Esophagus squamous epithelium (tissue), 5 donors: ENCODE data around the gene CX3CL1. TPM values are rescaled to one million over a fixed set of nuclear protein-coding genes. Genes with fewer than 3 reads are reported as not detected.
A peak's percentile ranks its signal among the peaks of the same experiment; 100 is the strongest.

ENCODE experiments used
- DNase-seq: peaks from one replicate; lab custom pipeline; 2025; lab: John Stamatoyannopoulos, UW
- H3K27ac ChIP-seq, 4 donors: fragments of 200-600 bp; sonication (generic); one replicate each; pipeline ENCODE4 v1.5.1; 2016 to 2019; ENCODE audit warnings: mild to moderate bottlenecking in 1 of 4
- H3K27me3 ChIP-seq, 4 donors: fragments of 200-600 bp; sonication (generic); 1 replicate in 3 of 4; 2 replicates in 1 of 4; pipeline versions ENCODE4 v1.5.1 to v1.6.0; 2017 to 2021; ENCODE audit warnings: antibody characterized with exemption in 1 of 4
- H3K36me3 ChIP-seq, 3 donors: fragments of 200-600 bp; sonication (generic); one replicate each; pipeline ENCODE4 v1.5.1; 2016 to 2019
- H3K4me1 ChIP-seq, 3 donors: fragments of 200-600 bp; sonication (generic); one replicate each; pipeline ENCODE4 v1.5.1; 2017 to 2019
- H3K4me3 ChIP-seq, 4 donors: fragments of 200-600 bp; sonication (generic); 1 replicate in 3 of 4; 2 replicates in 1 of 4; pipeline ENCODE4 v1.5.1; 2016 to 2019; ENCODE audit warnings: mild to moderate bottlenecking in 2 of 4, moderate library complexity in 1 of 4
- H3K9me3 ChIP-seq, 3 donors: fragments of 200-600 bp; sonication (generic); one replicate each; pipeline ENCODE4 v1.5.1; 2016 to 2019
- CTCF ChIP-seq, 6 experiments: fragments of 450-650 bp in 4 of 6; fragments of 200-600 bp in 2 of 6; sonication (generic) in 2 of 6; IDR thresholded peaks; one replicate each; pipeline ENCODE4 v1.5.1; 2016 to 2019; ENCODE audit warnings: antibody characterized with exemption in 6 of 6, mild to moderate bottlenecking in 4 of 6, moderate library complexity in 4 of 6
- POLR2A ChIP-seq, 4 donors: fragments of 450-650 bp; IDR thresholded peaks; one replicate each; pipeline ENCODE4 v1.6.1; 2017; ENCODE audit warnings: antibody characterized with exemption in 4 of 4, mild to moderate bottlenecking in 4 of 4, moderate library complexity in 3 of 4
- WGBS, 2 donors: methylation state at CpG; one replicate each; pipeline ENCODE4 v1.1.5; 2018; 5-methylcytosine and 5-hydroxymethylcytosine counted together
- intact Hi-C: fragments of 100-400 bp; cut with DNase I; formaldehyde crosslinking; loops from one replicate; pipeline ENCODE4 v1.15.0; 2022
- total RNA-seq, 4 donors: library from RNA; depleted of rRNA; stranded (reverse); fragments of >200 nt; gene quantifications; one replicate each; pipeline ENCODE4 v1.1.0, GENCODE V29; 2016
- donor health status: DM: yes; HTN: yes; CAD: no.

CX3CL1 gene
- total RNA-seq, 4 donors from 2014 or later = 3.3 to 14.8 (median 7.4) TPM

- peaks cover 0 to 21% (median 0%) of the 10 kb centered on the region in 3 donors for H3K36me3 ChIP-seq
- no peak for DNase-seq
- WGBS, 2 donors = 68 to 73% methylated on average over 5 of the region's 8 CpGs
- peak overlapping the region in 3 of 4 donors; percentile 1 to 79 (median 35) for H3K27ac ChIP-seq
- intact Hi-C loops = no loop called here
- no peak for TF ChIP-seq CTCF (IDR thresholded peaks at IDR 0.05)
- TF ChIP-seq POLR2A (IDR thresholded peaks at IDR 0.05) = no peak
- no peaks in the 10 kb centered on the region for H3K27me3 ChIP-seq
- no peaks in the 10 kb centered on the region for H3K9me3 ChIP-seq
- no peak overlapping the region for H3K4me3 ChIP-seq
- peaks cover 8 to 87% (median 53%) of the 10 kb centered on the region in 3 donors for H3K4me1 ChIP-seq
Measured at GRCh38 chr16:57383276-57384247, 11.3 kb downstream of the CX3CL1 start.

GRCh38 chr16:57384248-57385070 lies 12.2 kb downstream of the CX3CL1 start:
- intact Hi-C loops = no loop called here
- WGBS, 2 donors = 61 to 80% methylated on average over 3 to 7 of the region's 11 CpGs
- Histone ChIP-seq H3K27me3 (no peaks in the 10 kb centered on the region), H3K27ac (peak overlapping the region in 3 of 4 donors; percentile 1 to 79 (median 35)), H3K36me3 (peaks cover 0 to 21% (median 0%) of the 10 kb centered on the region in 3 donors), H3K4me3 (no peak overlapping the region), H3K4me1 (peaks cover 8 to 92% (median 53%) of the 10 kb centered on the region in 3 donors), H3K9me3 (no peaks in the 10 kb centered on the region)
- no peak for DNase-seq
- TF ChIP-seq POLR2A (IDR thresholded peaks at IDR 0.05) (no peak), CTCF (IDR thresholded peaks at IDR 0.05) (no peak)

- WGBS, 2 donors = 36 to 64% methylated on average over 2 to 5 of the region's 5 CpGs
- no peak for DNase-seq
- peaks cover 8 to 92% (median 53%) of the 10 kb centered on the region in 3 donors for H3K4me1 ChIP-seq
- no peak overlapping the region for H3K4me3 ChIP-seq
- no peak overlapping the region for H3K27ac ChIP-seq
- H3K27me3 ChIP-seq = no peaks in the 10 kb centered on the region
- TF ChIP-seq POLR2A (IDR thresholded peaks at IDR 0.05) (no peak), CTCF (IDR thresholded peaks at IDR 0.05) (no peak)
- H3K9me3 ChIP-seq = no peaks in the 10 kb centered on the region
- intact Hi-C loops = no loop called here
- H3K36me3 ChIP-seq = peaks cover 0 to 21% (median 0%) of the 10 kb centered on the region in 3 donors
Measured at GRCh38 chr16:57385083-57385482, 12.8 kb downstream of the CX3CL1 start.

- WGBS, 2 donors = 71 to 82% methylated on average over 5 of the region's 5 CpGs
- H3K9me3 ChIP-seq = no peaks in the 10 kb centered on the region
- TF ChIP-seq CTCF (IDR thresholded peaks at IDR 0.05) = no peak
- no peak for TF ChIP-seq POLR2A (IDR thresholded peaks at IDR 0.05)
- no peak overlapping the region for H3K4me3 ChIP-seq
- H3K4me1 ChIP-seq = peaks cover 8 to 91% (median 48%) of the 10 kb centered on the region in 3 donors
- H3K27ac ChIP-seq = no peak overlapping the region
- DNase-seq = no peak
- peaks cover 0 to 14% (median 0%) of the 10 kb centered on the region in 3 donors for H3K36me3 ChIP-seq
- intact Hi-C loops = no loop called here
- no peaks in the 10 kb centered on the region for H3K27me3 ChIP-seq
Measured at GRCh38 chr16:57386381-57386951, 14.2 kb downstream of the CX3CL1 start.
